GM18873 (cell line): ENCODE results near the gene PARP16.

Experiments
- ATAC-seq: cut with Tn5 transposase; IDR thresholded peaks from one replicate; pipeline ENCODE4 v1.9.1; 2021; ENCODE audit warnings: mild to moderate bottlenecking, moderate library complexity, moderate number of reproducible peaks; ENCODE audit not compliant: unreplicated experiment, low FRiP score

Gene PARP16

DNA sequence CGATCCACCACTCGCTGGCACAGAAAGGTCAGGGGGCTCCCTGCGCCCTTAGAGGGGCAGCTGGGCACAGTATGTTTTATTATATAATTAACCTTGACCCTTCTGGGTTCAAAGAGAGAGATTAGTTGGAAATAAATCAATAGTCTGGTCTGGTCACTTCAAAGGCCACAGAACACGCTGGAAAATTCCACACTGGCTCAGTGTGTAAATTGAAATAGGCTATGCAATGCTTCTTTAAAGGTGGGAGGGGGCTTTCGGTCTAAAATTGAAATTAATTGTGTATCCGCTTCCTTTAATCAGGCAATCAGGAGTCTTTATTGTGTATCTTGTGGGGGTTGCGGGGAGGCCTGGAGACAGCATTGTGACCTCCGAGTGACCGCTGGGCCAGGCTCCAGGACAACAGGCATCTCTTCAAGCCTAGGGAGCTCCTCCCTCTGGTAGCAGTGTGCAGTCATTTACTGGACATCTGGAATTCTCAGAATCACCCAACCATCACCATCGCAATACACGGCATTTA lies 25.8 kb upstream of the PARP16 start:
- ATAC-seq = no peak

DNA sequence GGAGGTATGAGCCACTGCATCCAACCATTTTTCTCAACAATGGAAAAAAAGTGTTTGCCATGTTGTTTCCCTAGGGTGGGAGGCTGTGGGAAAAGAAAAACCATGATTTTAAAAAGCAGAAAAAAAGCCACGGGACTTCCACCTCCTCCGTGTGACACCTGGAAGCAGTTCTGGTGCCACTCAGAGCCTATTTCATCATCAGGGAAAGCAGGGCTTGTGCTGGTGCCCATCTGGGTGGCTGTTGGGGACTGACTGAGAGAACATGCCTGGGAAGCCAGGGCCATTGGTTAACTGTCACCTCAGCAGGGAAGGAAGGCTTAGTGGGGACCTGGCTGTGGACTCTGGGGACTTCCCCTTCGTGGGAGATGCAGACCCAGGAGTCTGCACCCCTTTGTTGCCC lies 25.1 kb upstream of the PARP16 start:
- no peak for ATAC-seq

DNA sequence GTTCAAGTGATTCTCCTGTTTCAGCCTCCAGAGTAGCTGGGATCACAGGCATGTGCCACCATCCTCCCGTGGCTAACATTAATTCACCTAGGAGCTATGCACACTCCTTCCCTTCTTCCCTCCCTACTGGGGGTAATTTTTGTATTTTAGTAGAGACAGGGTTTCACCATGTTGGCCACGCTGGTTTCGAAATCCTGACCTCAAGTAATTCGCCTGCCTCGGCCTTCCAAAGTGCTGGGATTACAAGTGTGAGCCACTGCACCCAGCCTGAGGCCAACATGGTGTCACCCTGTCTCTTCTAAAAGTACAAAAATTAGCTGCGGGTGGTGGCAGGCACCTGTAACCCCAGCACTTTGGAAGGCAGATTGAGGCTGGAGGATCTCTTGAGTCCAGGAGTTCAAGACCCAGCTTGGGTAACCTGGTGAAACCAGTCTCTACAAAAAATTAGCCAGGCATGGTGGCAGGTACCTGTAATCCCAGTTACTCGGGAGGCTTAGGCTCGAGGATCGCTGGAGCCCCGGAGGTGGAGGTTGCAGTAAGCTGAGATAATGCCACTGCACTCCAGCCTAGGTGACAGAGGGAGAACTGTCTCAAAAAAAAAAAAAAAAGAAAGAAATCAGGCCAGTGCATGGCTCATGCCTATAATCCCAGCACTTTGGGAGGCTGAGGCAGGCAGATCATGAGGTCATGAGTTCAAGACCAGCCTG lies 23.9 kb upstream of the PARP16 start:
- ATAC-seq = no peak

DNA sequence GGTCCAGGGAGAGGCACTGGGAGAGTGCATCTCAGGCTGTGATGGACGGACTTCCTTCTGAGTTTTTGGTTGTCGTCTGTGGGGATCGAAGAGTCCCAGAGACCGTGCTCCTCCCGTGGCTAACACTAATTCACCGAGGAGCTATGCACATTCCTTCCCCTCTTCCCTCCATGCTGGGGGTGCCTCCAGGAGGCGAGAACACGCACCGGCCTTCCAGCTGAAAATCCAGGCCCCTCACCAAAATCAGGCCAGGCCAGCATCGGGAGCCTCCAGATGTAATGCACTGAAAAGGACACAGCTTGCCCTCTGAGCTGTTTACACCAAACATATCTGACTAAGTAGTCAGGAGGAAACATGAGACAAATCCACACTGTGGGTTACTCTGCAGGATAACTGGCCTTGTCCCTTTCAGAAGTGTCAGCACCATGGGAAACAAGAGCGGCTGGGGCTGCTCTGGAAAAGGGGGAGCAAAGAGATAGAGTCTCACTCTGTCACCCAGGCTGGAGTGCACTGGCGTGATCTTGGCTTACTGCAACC lies 23.3 kb upstream of the PARP16 start:
- no peak for ATAC-seq

DNA sequence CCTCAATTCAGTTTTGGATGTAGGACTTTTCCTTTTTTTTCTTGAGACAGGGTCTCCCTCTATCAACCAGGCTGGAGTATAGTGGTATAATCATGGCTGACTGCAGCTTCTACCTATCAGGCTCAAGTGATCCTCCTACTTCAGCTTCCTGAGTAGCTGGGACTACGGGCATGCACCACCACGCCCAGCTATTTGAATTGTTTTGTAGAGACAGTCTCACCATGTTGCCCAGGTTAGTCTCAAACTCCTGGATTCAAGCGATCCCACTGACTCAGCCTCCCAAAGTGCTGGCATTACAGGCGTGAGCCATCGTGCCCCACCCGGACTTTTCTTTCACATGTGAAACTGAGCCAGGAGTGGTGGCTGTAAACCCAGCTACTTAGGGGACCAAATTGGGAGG lies 21.3 kb upstream of the PARP16 start:
- no peak for ATAC-seq

DNA sequence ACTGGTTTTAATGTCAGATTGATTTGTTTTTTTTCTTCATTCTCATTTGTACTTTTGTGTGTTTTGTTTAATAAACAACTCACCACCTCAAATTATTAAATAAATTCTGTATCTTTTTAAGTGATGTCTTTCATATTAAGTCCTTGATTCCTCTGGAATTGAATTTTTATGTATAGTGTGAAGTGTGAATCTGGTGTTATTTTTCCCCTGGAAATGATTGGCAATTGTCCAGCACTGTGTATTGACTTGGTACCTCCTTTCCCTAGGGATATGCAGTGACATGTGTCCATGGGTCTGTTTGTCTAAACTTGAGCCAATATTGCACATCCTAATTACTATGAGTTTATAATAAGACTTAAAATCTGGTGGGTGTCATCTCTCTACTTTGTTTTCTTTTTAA lies 19.9 kb upstream of the PARP16 start:
- ATAC-seq = no peak

DNA sequence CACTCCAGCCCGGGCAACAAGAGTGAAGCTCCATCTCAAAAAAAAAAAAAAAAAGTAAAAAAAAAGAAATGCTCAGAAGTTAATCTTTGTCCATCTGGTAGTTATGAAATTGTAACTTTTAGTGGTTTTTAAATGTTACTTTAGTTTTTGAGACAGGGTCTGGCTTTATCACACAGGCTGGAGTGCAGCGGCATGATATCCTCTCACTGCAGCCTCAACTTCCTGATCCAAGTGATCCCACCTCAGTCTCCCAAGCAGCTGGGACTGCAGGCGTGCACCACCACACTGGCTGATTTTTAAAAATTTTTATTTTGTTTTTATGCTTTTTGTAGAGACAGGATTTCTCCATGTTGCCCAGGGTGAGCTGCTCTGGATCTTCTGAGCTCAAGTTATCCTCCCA lies 19.1 kb upstream of the PARP16 start:
- ATAC-seq = no peak

DNA sequence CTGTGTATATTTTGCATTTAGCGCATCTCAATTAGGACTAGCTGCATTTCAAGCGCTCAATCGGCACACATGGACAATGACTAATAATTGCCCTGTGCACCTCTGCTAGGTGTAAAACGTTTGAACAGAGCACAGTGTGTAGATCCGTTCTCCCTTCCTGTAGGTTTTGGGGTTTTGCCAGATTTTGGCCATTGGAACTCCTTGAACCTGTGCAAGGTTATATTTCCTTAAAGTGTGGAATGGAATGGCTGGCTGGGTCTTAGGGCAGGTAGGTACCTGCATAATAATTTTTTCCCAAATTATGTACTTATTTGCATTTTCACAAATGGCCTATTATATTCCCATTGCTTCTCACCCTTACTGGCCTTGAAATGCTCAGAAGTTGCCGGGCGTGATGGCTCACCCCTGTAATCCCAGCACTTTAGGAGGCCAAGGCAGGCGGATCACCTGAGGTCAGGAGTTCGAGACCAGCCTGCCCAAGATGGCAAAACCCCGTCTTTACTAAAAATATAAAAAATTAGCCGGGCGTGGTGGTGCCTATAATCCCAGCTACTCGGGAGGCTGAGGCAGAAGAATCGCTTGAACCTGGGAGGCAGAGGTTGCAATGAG lies 18.6 kb upstream of the PARP16 start:
- no peak for ATAC-seq

DNA sequence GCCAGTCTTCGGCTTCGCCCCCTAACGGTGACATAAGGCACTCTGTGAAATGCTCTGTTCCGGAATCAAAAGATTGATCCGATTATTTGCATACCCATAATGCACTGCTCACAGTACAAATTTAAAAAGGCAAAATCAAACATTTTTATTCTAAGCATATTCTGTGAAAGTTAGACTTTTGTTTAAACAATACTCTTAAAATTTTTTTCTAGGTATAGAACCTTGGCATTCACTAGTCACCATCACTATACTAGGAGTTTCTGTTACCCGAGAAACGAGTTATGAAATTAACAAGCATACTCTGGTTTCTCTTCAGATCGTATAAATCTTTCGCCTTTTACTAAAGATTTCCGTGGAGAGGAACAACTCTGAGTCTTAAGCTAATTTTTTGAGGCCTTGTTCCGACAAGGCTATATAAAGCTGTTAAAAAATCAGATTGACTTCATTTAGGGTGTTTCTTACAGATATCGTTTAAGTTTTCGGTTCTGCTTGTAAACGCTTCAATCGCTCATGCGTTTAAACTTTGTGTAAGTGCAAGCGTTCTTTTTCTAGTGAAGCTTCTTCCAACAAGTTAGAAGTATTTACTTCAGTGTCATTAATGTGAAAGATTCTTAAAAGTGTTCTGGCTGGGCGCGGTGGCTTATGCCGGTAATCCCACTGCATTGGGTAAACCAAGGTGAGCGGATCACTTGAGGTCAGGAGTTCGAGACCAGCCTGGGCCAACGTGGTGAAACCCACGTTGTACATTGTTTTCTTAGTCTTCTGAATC lies 17.9 kb upstream of the PARP16 start, which contains the start of gene RNU5B-1:
Gene RNU5B-1 (plus strand): TSS at position 297 of the 769 bp plus-strand sequence.
- ATAC-seq = peak; percentile 76

DNA sequence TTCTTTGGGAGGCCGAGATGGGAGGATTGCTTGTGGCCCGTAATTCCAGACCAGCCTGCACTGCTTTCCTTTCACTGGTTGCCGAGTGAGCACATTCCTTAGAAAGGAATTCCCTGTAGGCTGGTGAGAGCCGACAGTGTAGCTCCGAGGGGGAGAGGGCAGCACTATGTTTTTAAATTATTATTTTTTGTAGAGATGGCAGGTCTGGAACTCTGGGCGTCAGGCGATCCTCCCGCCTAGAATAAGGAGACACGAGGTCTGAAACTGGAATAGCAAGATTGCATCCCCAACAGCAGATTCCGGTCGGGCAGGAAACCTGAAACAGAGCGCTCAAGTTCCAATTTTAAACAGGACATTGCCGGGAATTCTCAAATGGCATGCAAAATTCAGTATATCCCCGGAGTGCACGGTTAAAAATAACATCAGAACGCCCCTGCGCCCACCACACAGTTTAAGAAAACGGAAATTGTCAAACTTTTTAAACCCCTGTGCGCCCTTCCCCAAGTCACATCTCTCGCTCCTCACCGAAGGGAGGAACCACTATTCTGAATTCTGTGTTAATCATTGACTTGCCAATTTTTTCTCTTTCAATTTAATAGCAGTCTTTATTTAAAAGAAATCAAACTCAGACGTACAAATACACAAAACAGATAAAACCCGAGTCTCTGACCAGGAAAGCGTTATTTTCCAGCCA lies 17.2 kb upstream of the PARP16 start:
- peak; percentile 2 for ATAC-seq

DNA sequence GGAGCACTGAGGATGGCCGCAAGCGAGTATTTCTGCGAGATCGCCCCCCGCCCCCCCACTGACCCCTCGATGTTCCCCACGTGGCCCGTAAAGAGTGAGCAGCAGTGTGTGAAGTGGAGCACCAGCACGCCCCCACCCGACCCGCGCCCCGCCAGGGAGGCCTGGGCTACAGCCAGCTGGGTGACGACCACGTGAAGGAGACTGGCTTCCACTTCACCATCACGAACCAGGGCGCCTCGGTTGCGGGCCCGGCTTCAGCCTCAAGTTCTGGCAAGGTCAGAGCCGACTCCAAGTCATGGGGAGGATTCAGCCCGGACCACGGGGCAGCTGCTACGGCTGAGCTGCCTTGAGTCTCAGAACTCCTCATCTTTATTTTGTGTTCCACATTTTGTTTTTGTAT lies 15.4 kb upstream of the PARP16 start:
- no peak for ATAC-seq

DNA sequence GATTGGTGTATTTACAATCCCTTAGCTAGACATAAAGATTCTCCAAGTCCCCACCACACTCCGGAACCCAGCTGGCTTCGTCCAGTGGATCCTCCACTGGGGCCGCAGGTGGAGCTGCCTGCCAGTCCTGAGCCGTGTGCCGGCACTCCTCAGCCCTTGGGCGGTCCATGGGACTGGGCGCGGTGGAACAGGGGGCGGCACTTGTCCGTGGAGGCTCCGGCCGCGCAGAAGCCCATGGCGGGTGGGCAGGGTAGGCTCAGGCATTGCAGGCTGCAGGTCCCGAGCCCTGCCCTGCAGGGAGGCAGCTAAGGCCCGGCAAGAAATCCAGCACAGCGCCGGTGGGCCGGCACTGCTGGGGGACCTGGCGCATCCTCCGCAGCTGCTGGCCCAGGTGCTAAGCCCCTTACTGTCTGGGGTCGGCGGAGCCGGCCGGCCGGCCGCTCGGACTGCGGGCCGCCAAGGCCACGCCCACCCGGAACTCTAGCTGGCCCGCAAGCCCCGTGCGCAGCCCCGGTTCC lies 14.3 kb upstream of the PARP16 start:
- ATAC-seq = no peak

DNA sequence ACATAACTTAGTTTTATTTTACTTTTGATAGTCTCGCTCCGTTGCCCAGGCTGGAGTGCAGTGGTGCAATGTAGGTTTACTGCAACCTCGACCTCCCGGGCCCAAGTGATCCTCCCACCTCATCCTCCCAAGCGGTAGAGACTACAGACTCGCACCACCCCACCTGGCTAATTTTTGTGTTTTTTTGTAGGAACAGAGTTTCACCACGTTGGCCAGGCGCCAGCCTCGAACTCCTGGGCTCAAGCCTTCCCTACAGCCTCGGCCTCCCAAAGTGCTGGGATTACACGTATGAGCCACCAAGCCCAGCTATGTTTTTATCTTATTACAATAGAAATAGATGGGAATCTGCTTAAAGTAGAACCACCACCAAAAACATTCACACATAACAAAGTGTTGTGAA lies 12.0 kb upstream of the PARP16 start:
- ATAC-seq = no peak

DNA sequence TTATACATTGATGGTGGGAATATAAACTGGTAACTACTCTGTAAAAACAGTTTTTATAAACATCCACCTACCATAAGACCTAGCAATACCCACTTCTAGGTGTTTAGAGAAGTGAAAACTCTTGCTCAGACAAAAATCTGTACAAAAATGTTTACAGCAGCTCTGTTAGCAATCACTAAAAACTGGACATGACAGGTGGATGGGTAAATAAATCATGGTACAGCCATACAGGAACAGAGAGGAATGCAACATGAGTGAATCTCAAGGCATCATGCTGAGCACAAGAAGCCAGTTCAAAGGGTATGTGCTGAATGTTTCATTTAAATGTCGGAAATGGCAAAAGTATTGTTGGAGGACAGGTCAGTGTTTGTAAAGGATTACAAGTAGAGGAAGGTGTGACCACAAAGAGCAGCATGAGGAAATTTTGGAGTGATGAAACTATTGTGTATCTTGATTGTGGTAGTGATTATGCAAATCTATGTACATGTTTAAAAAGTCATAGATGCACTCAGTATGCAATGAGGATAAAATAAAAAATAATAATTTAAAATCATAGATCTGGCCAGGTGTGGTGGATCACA lies 6.3 kb upstream of the PARP16 start:
- no peak for ATAC-seq

DNA sequence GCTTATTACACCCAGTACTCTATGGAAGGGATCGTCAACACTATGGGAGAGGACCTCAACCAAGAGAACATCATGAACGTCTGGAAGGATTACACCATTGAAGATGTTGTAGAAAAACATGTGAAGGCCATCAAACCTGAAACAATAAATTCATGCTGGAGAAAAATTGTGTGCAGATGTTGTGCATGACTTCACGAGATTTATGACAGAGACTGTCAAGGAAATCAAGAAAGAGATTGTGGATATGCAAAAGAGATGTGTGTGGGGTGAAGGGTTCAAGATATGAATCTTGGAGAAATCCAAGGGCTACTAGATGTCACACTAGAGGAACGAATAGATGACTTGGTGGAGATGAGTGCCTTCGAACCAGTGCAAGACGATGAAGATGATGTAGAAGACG lies 3.5 kb upstream of the PARP16 start:
- no peak for ATAC-seq

DNA sequence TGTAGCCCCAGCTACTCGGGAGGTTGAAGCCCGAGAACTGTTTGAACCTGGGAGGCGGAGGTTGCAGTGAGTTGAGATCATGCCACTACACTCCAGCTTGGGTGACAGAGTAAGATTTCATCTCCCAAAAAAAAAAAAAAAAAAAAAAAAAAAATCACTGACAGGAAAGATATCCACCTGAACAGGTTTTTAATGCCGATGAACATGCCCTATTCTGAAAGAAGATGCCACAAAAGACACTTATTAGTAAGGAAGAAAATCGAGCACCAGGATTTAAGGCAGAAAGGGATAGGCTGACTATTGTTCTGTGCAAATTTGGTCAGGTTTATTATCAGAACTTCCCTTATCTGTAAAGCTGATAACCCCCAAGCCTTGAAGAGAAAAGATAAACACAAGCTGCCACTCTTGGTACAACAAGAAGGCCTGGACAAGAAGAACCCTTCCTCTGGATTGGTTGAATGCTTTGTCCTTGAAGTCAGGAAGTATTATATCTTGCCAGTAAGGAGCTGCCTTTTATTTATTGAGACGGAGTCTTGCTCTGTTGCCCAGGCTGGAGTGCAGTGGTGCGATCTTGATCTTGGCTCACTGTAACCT lies 2.7 kb upstream of the PARP16 start:
- ATAC-seq = no peak

DNA sequence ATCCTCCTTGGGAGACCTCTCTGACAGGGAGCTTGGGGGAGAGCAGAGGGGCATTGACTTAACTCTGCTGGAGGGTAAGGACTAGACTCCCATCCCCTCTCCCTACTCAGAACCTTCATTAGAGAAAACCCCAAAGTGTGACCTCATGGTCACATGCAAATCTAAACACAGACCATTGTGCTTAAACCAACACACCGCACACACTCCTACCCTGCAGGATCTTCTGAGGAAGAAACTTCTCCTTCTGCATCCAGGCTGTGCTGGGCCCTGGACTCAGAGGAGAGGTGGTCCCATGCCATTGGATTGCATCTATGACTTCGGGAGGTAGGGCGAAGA lies 805 bp upstream of the PARP16 start:
- no peak for ATAC-seq

DNA sequence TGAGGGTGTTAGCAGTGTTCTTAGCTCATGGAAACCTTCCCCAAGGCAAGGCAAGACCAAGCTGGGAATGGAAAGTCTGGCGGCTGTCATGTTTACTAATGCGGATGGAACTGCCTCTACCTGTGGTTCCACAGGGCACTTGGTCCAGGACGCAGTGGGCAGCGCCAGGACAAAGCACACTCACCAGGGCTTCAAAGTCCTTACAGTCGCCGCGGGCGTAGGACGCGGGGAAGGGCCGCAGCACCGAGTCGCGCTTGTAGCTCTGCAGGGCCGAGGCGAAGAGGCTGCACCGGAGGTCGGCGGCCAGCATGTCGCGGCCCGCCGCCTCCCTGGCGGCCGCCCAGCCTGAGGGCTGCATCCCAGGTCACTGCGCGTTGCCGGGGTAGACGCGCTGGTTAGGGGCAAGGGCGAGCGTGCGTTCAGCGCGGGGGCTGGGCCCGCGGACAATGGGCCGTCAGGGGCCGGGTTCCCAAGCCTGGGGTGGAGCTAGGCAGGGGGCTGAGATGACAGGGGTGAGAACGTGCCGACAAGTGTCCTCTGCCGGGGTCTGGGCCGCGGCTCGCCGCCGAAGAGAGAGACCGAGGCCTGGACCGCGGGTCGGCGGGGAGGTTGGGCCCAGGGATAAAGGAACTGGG lies 497 bp downstream of the PARP16 start:
- ATAC-seq = peak; percentile 5
